HFF-Myc (cell line): Measurements from ENCODE around the gene PDCL3.

ENCODE experiments used
- DNase-seq: peaks from one replicate; pipeline ENCODE4 v3.0.0-alpha.2; 2011; ENCODE audit warnings: low read depth; ENCODE audit errors: extremely low read depth
- H3K4me3 ChIP-seq: replicated peaks from 2 replicates; pipeline ENCODE4 v1.5.1; 2011; ENCODE audit warnings: low read depth, mild to moderate bottlenecking, control low read depth, low read length
- CTCF ChIP-seq: IDR thresholded peaks from 2 replicates; pipeline ENCODE4 v1.5.1; 2012; ENCODE audit warnings: mild to moderate bottlenecking, low read depth, low read length, control low read depth; ENCODE audit errors: missing control alignments

Gene PDCL3

GRCh38 chr2:100539221-100539620 is 23.6 kb upstream of the PDCL3 start:
- H3K4me3 ChIP-seq: no peak overlapping the region
- no peak for TF ChIP-seq CTCF
- no peak for DNase-seq

- DNase-seq: no peak
- no peak overlapping the region for H3K4me3 ChIP-seq
- TF ChIP-seq CTCF: no peak
Observed at GRCh38 chr2:100541404-100541803, 21.4 kb upstream of the PDCL3 start.

GRCh38 chr2:100542418-100542817 is 20.4 kb upstream of the PDCL3 start:
- no peak for DNase-seq

GRCh38 chr2:100544911-100545596 is 17.7 kb upstream of the PDCL3 start:
- no peak overlapping the region for H3K4me3 ChIP-seq
- TF ChIP-seq CTCF: no peak
- no peak for DNase-seq

More at GRCh38 chr2:100542418-100542817, 20.4 kb upstream of the PDCL3 start:
- TF ChIP-seq CTCF: no peak
- no peak overlapping the region for H3K4me3 ChIP-seq

DNA sequence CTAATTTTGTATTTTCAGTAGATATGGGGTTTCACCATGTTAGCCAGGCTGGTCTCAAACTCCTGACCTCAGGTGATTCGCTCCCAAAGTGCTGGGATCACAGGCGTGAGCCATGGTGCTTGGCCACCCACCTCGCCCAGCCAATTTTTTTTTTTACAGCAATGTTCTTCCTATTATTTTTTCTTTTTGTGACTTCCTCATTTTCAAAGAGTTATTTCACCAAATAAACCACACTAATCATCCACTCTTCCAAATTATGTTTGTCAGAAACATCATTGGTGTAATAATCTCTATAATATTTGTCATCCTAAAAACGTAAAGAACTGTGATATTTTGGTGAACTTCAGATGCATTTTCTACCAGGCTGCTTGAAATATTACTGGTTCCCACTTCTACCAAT is 16.3 kb upstream of the PDCL3 start:
- DNase-seq: no peak
- H3K4me3 ChIP-seq: no peak overlapping the region
- no peak for TF ChIP-seq CTCF

- TF ChIP-seq CTCF: no peak
- DNase-seq: no peak
- no peak overlapping the region for H3K4me3 ChIP-seq
Observed at GRCh38 chr2:100548771-100549170, 14.0 kb upstream of the PDCL3 start.

- H3K4me3 ChIP-seq: no peak overlapping the region
- TF ChIP-seq CTCF: no peak
- no peak for DNase-seq
Observed at GRCh38 chr2:100551303-100551702, 11.5 kb upstream of the PDCL3 start.
